GM21515 (cell line): Measurements from ENCODE around the gene TTYH1.
"Not testable (repeated sequence)": the region's sequence is repeated elsewhere in the genome, so short reads cannot be mapped to it uniquely, and the experiment has no call there.

Experiments
- ATAC-seq: cut with Tn5 transposase; IDR thresholded peaks from one replicate; pipeline ENCODE4 v1.9.1; 2021; ENCODE audit not compliant: unreplicated experiment

TTYH1 gene

GRCh38 chr19:54415208-54415900, at the start of gene TTYH1:
TSS of gene TTYH1 (plus strand) at chr19:54415464. CDS start at chr19:54415553, 89 bp downstream.
- no peak for ATAC-seq

- ATAC-seq: not testable (repeated sequence)
Measured at GRCh38 chr19:54365798-54366197, 49.5 kb upstream of the TTYH1 start.

GRCh38 chr19:54366811-54367210, 48.5 kb upstream of the TTYH1 start:
- no peak for ATAC-seq

GRCh38 chr19:54369082-54369687, 46.1 kb upstream of the TTYH1 start:
- no peak for ATAC-seq

- ATAC-seq: not testable (repeated sequence)
Measured at GRCh38 chr19:54369688-54370433, 45.4 kb upstream of the TTYH1 start.

- not testable (repeated sequence) for ATAC-seq
Measured at GRCh38 chr19:54370434-54370796, 44.8 kb upstream of the TTYH1 start.

- not testable (repeated sequence) for ATAC-seq
Measured at GRCh38 chr19:54371453-54371852, 43.8 kb upstream of the TTYH1 start.

GRCh38 chr19:54373781-54374631, 41.3 kb upstream of the TTYH1 start:
- no peak for ATAC-seq

- not testable (repeated sequence) for ATAC-seq
Measured at GRCh38 chr19:54375181-54375938, 39.9 kb upstream of the TTYH1 start.

- no peak for ATAC-seq
Measured at GRCh38 chr19:54376610-54377285, 38.5 kb upstream of the TTYH1 start.

GRCh38 chr19:54379187-54379678, 36.0 kb upstream of the TTYH1 start:
- ATAC-seq: no peak

- ATAC-seq: no peak
Measured at GRCh38 chr19:54380897-54381296, 34.4 kb upstream of the TTYH1 start.

GRCh38 chr19:54382041-54382440, 33.2 kb upstream of the TTYH1 start:
- not testable (repeated sequence) for ATAC-seq

GRCh38 chr19:54383330-54383729, 31.9 kb upstream of the TTYH1 start:
- no peak for ATAC-seq

- no peak for ATAC-seq
Measured at GRCh38 chr19:54387991-54388801, 27.1 kb upstream of the TTYH1 start.

- no peak for ATAC-seq
Measured at GRCh38 chr19:54388802-54389139, 26.5 kb upstream of the TTYH1 start.

- ATAC-seq: no peak
Measured at GRCh38 chr19:54389553-54389952, 25.7 kb upstream of the TTYH1 start.

GRCh38 chr19:54390942-54391577, 24.2 kb upstream of the TTYH1 start:
- no peak for ATAC-seq
